Stimulated activated naive CD8-positive, alpha-beta T cell treated with anti-CD3 and anti-CD28 coated beads, Interleukin-15, amount 100 ng/mL, for 72 hours (primary cell): ENCODE results near the gene TTN.

Experiments
- ATAC-seq: fragments of 150-1000 bp; cut with Tn5 transposase; 2 replicates; pipeline ENCODE4 v1.10.0; 2021; ENCODE audit warnings: mild to moderate bottlenecking, moderate library complexity
- DNase-seq, 2 donors: peaks; one replicate each; pipeline ENCODE4 v3.0.0; 2021 to 2022
- H3K27ac Mint-ChIP-seq, 2 donors: one replicate each; pipeline ENCODE4 v1.8.0; 2022; ENCODE audit warnings: mild to moderate bottlenecking in 2 of 2, mixed read lengths in 2 of 2, moderate library complexity in 2 of 2
- H3K27me3 Mint-ChIP-seq: one replicate; pipeline ENCODE4 v1.8.0; 2022; ENCODE audit warnings: mixed read lengths
- H3K4me1 Mint-ChIP-seq: one replicate; pipeline ENCODE4 v1.8.0; 2022; ENCODE audit warnings: mild to moderate bottlenecking, mixed read lengths
- H3K4me3 Mint-ChIP-seq, 2 donors: one replicate each; pipeline ENCODE4 v1.8.0; 2022; ENCODE audit warnings: mild to moderate bottlenecking in 2 of 2, mixed read lengths in 2 of 2, moderate library complexity in 1 of 2
- H3K9me3 Mint-ChIP-seq, 2 donors: one replicate each; pipeline ENCODE4 v1.8.0; 2022; ENCODE audit warnings: mixed read lengths in 2 of 2

Gene TTN

GRCh38 chr2:178807227-178808008 is at the start of gene TTN:
TTN (minus strand) TSS chr2:178807423; CDS start chr2:178804642, 2,781 bp downstream.
- Mint-ChIP-seq H3K9me3 (no peaks in the 10 kb centered on the region), H3K27ac (peak within 1 kb of the TSS in 1 of 2 donors; percentile 52), H3K4me3 (no peak within 1 kb of the TSS), H3K27me3 (no peaks in the 10 kb centered on the region), H3K4me1 (no peaks in the 10 kb centered on the region)
- no peak for DNase-seq
- no peak for ATAC-seq

- Mint-ChIP-seq H3K4me3 (no peak overlapping the region), H3K27ac (no peak overlapping the region), H3K4me1 (no peaks in the 10 kb centered on the region), H3K9me3 (no peaks in the 10 kb centered on the region), H3K27me3 (no peaks in the 10 kb centered on the region)
- DNase-seq (no peak), ATAC-seq (no peak)
Measured at GRCh38 chr2:178855151-178855550, 47.9 kb upstream of the TTN start.

GRCh38 chr2:178848335-178848734 is 41.1 kb upstream of the TTN start:
- no peaks in the 10 kb centered on the region for H3K27me3 Mint-ChIP-seq
- no peak for ATAC-seq
- no peaks in the 10 kb centered on the region for H3K4me1 Mint-ChIP-seq
- H3K9me3 Mint-ChIP-seq: no peaks in the 10 kb centered on the region
- H3K4me3 Mint-ChIP-seq: no peak overlapping the region
- DNase-seq: no peak
- no peak overlapping the region for H3K27ac Mint-ChIP-seq

- no peak overlapping the region for H3K4me3 Mint-ChIP-seq
- no peak for DNase-seq
- no peak for ATAC-seq
- no peaks in the 10 kb centered on the region for H3K9me3 Mint-ChIP-seq
- H3K4me1 Mint-ChIP-seq: no peaks in the 10 kb centered on the region
- no peak overlapping the region for H3K27ac Mint-ChIP-seq
- no peaks in the 10 kb centered on the region for H3K27me3 Mint-ChIP-seq
Measured at GRCh38 chr2:178846458-178846802, 39.2 kb upstream of the TTN start.

- no peak overlapping the region for H3K4me3 Mint-ChIP-seq
- DNase-seq (no peak), ATAC-seq (no peak)
- no peaks in the 10 kb centered on the region for H3K27me3 Mint-ChIP-seq
- H3K27ac Mint-ChIP-seq: no peak overlapping the region
- H3K4me1 Mint-ChIP-seq: no peaks in the 10 kb centered on the region
- H3K9me3 Mint-ChIP-seq: no peaks in the 10 kb centered on the region
Measured at GRCh38 chr2:178845566-178846457, 38.6 kb upstream of the TTN start.

- Mint-ChIP-seq H3K4me3 (no peak overlapping the region), H3K4me1 (no peaks in the 10 kb centered on the region), H3K9me3 (no peaks in the 10 kb centered on the region), H3K27me3 (no peaks in the 10 kb centered on the region), H3K27ac (no peak overlapping the region)
- ATAC-seq (no peak), DNase-seq (no peak)
Measured at GRCh38 chr2:178844701-178845100, 37.5 kb upstream of the TTN start.

GRCh38 chr2:178844269-178844668 is 37.0 kb upstream of the TTN start:
- ATAC-seq: no peak
- no peaks in the 10 kb centered on the region for H3K9me3 Mint-ChIP-seq
- no peaks in the 10 kb centered on the region for H3K4me1 Mint-ChIP-seq
- H3K4me3 Mint-ChIP-seq: no peak overlapping the region
- no peaks in the 10 kb centered on the region for H3K27me3 Mint-ChIP-seq
- no peak for DNase-seq
- H3K27ac Mint-ChIP-seq: no peak overlapping the region

GRCh38 chr2:178843697-178844096 is 36.5 kb upstream of the TTN start:
- Mint-ChIP-seq H3K27ac (no peak overlapping the region), H3K27me3 (no peaks in the 10 kb centered on the region), H3K9me3 (no peaks in the 10 kb centered on the region), H3K4me1 (no peaks in the 10 kb centered on the region), H3K4me3 (no peak overlapping the region)
- ATAC-seq: no peak
- DNase-seq: no peak

- Mint-ChIP-seq H3K27me3 (no peaks in the 10 kb centered on the region), H3K4me3 (no peak overlapping the region), H3K9me3 (no peaks in the 10 kb centered on the region), H3K27ac (no peak overlapping the region), H3K4me1 (no peaks in the 10 kb centered on the region)
- DNase-seq (no peak), ATAC-seq (no peak)
Measured at GRCh38 chr2:178836807-178837206, 29.6 kb upstream of the TTN start.

GRCh38 chr2:178834086-178834485 is 26.9 kb upstream of the TTN start:
- no peak for DNase-seq
- Mint-ChIP-seq H3K27ac (no peak overlapping the region), H3K9me3 (no peaks in the 10 kb centered on the region), H3K4me1 (peaks cover 8% of the 10 kb centered on the region), H3K4me3 (no peak overlapping the region), H3K27me3 (no peaks in the 10 kb centered on the region)
- no peak for ATAC-seq

GRCh38 chr2:178833382-178833781 is 26.2 kb upstream of the TTN start:
- no peaks in the 10 kb centered on the region for H3K9me3 Mint-ChIP-seq
- ATAC-seq: no peak

GRCh38 chr2:178830451-178830850 is 23.2 kb upstream of the TTN start:
- Mint-ChIP-seq H3K27me3 (no peaks in the 10 kb centered on the region), H3K9me3 (no peaks in the 10 kb centered on the region), H3K27ac (no peak overlapping the region), H3K4me1 (peaks cover 11% of the 10 kb centered on the region), H3K4me3 (no peak overlapping the region)
- ATAC-seq: no peak
- DNase-seq: no peak

More at GRCh38 chr2:178833382-178833781, 26.2 kb upstream of the TTN start:
- H3K27ac Mint-ChIP-seq: no peak overlapping the region
- H3K4me3 Mint-ChIP-seq: no peak overlapping the region
- no peak for DNase-seq
- H3K4me1 Mint-ChIP-seq: peaks cover 11% of the 10 kb centered on the region
- no peaks in the 10 kb centered on the region for H3K27me3 Mint-ChIP-seq

- Mint-ChIP-seq H3K4me3 (no peak overlapping the region), H3K4me1 (peaks cover 11% of the 10 kb centered on the region)
- DNase-seq: no peak
Measured at GRCh38 chr2:178829981-178830380, 22.8 kb upstream of the TTN start.

GRCh38 chr2:178829299-178829960 is 22.2 kb upstream of the TTN start:
- H3K27me3 Mint-ChIP-seq: no peaks in the 10 kb centered on the region
- H3K27ac Mint-ChIP-seq: no peak overlapping the region
- H3K4me1 Mint-ChIP-seq: peaks cover 11% of the 10 kb centered on the region
- ATAC-seq (no peak), DNase-seq (no peak)
- H3K4me3 Mint-ChIP-seq: no peak overlapping the region
- H3K9me3 Mint-ChIP-seq: no peaks in the 10 kb centered on the region

More at GRCh38 chr2:178829981-178830380, 22.8 kb upstream of the TTN start:
- no peak for ATAC-seq
- Mint-ChIP-seq H3K27me3 (no peaks in the 10 kb centered on the region), H3K27ac (no peak overlapping the region), H3K9me3 (no peaks in the 10 kb centered on the region)

- H3K4me1 Mint-ChIP-seq: peaks cover 11% of the 10 kb centered on the region
- ATAC-seq: no peak
- no peaks in the 10 kb centered on the region for H3K9me3 Mint-ChIP-seq
- DNase-seq: no peak
- no peaks in the 10 kb centered on the region for H3K27me3 Mint-ChIP-seq
- H3K27ac Mint-ChIP-seq: no peak overlapping the region
- H3K4me3 Mint-ChIP-seq: no peak overlapping the region
Measured at GRCh38 chr2:178828486-178828881, 21.3 kb upstream of the TTN start.
